C4-2B (cell line): ENCODE data around the gene BIRC2.

Source experiments
- CTCF ChIP-seq: fragments of 450-650 bp; conservative IDR thresholded peaks from 2 replicates; pipeline ENCODE4 v1.5.1; 2017; ENCODE audit warnings: mild to moderate bottlenecking
- ZFX ChIP-seq: fragments of 450-650 bp; IDR thresholded peaks from 2 replicates; pipeline ENCODE4 v1.6.1; 2017

DNA sequence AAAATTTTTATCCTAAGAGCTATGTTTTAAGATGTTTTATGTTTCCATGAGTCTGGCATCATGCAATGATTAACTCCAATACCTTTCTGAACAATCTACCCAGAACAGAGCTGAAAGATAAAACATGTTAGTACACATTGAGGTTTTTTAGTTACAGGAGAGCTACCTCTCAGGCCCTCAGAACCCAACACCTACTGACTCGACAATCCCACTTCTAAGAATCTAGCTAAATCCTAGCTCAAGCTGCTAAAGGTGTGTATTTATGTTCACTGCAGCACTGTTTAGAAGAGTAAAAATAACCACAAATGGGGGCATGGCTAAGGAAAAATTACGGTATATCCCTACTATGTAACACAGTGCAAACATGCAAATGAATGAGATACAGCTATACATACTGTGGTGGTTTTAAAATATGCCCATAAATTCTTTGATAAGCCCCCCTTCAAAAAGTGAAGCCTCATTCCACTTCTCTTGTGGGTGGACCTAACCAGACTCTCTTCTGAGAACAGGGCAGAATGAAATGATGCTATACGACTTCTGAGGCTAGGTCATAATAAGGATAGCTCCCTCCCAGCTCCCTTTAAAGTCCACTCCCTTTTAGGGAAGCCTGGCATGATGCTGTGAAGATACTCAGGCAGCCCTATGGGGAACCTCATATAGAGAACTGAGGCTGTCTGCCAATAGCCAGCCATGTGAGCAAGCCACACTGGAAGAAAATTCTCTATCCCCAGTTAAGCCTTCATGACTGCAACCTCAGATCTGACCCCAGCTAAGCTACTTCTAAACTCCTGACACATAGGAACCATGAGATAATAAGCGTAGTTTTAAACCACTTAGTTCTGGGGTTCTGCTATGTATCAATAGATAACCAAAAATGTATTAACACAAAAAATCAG, 76.1 kb downstream of the BIRC2 start:
- no peak for TF ChIP-seq CTCF
- no peak for TF ChIP-seq ZFX
